ENCODE results near the gene MED12L. TPM values are rescaled to one million over a fixed set of nuclear protein-coding genes. Genes with fewer than 3 reads are reported as not detected.
"Not testable (repeated sequence)": the region's sequence is repeated elsewhere in the genome, so short reads cannot be mapped to it uniquely, and the experiment has no call there.

MED12L gene
- total and polyA plus RNA-seq, 5 donors = 0.25 to 1.2 (median 0.71) TPM

- intact Hi-C loops (cut with DNase I) = loop anchor here in 1 of 4 donors (5.0 kb wide), 1 partner anchor 116 kb away; no protein-coding TSS in a partner anchor
- Histone ChIP-seq H3K4me1 (ENCODE audit: control insufficient read depth, insufficient read depth, low read length) (no peaks in the 10 kb centered on the region), H3K27me3 (ENCODE audit: control insufficient read depth, insufficient read depth) (no peaks in the 10 kb centered on the region), H3K9me3 (ENCODE audit: control insufficient read depth, low read length) (no peaks in the 10 kb centered on the region), H3K4me3 (ENCODE audit: low read length) (no peak overlapping the region), H3K27ac (ENCODE audit: low read length) (no peak overlapping the region)
- DNase-seq (no peak), ATAC-seq (no peak)
- WGBS = 82% methylated on average over 3 of the region's 3 CpGs
Observed at GRCh38 chr3:151166161-151166560, 80.7 kb downstream of the MED12L start.

- H3K4me3 ChIP-seq (ENCODE audit: low read length) = no peak overlapping the region
- no peaks in the 10 kb centered on the region for H3K27me3 ChIP-seq (ENCODE audit: control insufficient read depth, insufficient read depth)
- no peaks in the 10 kb centered on the region for H3K9me3 ChIP-seq (ENCODE audit: control insufficient read depth, low read length)
- peak; percentile 76 to 91 (median 91) for DNase-seq
- 25% methylated on average over 7 of the region's 7 CpGs for WGBS
- no peak overlapping the region for H3K27ac ChIP-seq (ENCODE audit: low read length)
- ATAC-seq = peak; percentile 82 to 84
- intact Hi-C loops (cut with DNase I) = loop anchor here in 3 of 4 donors (2.0 to 5.0 kb wide), 3 partner anchors 112 to 114 kb away; no protein-coding TSS in a partner anchor
- H3K4me1 ChIP-seq (ENCODE audit: control insufficient read depth, insufficient read depth, low read length) = no peaks in the 10 kb centered on the region
Observed at GRCh38 chr3:151168269-151169094, 83.0 kb downstream of the MED12L start.

- Histone ChIP-seq H3K4me3 (ENCODE audit: low read length) (no peak overlapping the region), H3K4me1 (ENCODE audit: control insufficient read depth, insufficient read depth, low read length) (no peaks in the 10 kb centered on the region), H3K9me3 (ENCODE audit: control insufficient read depth, low read length) (no peaks in the 10 kb centered on the region), H3K27me3 (ENCODE audit: control insufficient read depth, insufficient read depth) (no peaks in the 10 kb centered on the region), H3K27ac (ENCODE audit: low read length) (no peak overlapping the region)
- DNase-seq (peak in 1 of 3 donors; percentile 59), ATAC-seq (peak; percentile 31 to 35)
- 88% methylated on average over 9 of the region's 9 CpGs for WGBS
- intact Hi-C loops (cut with DNase I) = loop anchor here in 3 of 4 donors (2.0 to 5.0 kb wide), 3 partner anchors 111 to 113 kb away; no protein-coding TSS in a partner anchor
Observed at GRCh38 chr3:151169262-151169947, 83.9 kb downstream of the MED12L start.

GRCh38 chr3:151169948-151170679, 84.7 kb downstream of the MED12L start:
- peak; percentile 54 to 74 (median 70) for DNase-seq
- not testable (repeated sequence) for H3K4me1 ChIP-seq (ENCODE audit: control insufficient read depth, insufficient read depth, low read length)
- intact Hi-C loops (cut with DNase I) = loop anchor here (2.0 to 5.0 kb wide), 3 partner anchors 111 to 113 kb away; no protein-coding TSS in a partner anchor

GRCh38 chr3:151171145-151171757, 85.8 kb downstream of the MED12L start:
- Histone ChIP-seq H3K9me3 (ENCODE audit: control insufficient read depth, low read length) (no peaks in the 10 kb centered on the region), H3K4me3 (ENCODE audit: low read length) (no peak overlapping the region), H3K27me3 (ENCODE audit: control insufficient read depth, insufficient read depth) (no peaks in the 10 kb centered on the region), H3K4me1 (ENCODE audit: control insufficient read depth, insufficient read depth, low read length) (no peaks in the 10 kb centered on the region), H3K27ac (ENCODE audit: low read length) (no peak overlapping the region)
- WGBS = 52% methylated on average over 5 of the region's 5 CpGs
- intact Hi-C loops (cut with DNase I) = loop anchor here in 1 of 4 donors (2.0 kb wide), 1 partner anchor 112 kb away; no protein-coding TSS in a partner anchor
- ATAC-seq (peak; percentile 43 to 55), DNase-seq (no peak)

More at GRCh38 chr3:151169948-151170679, 84.7 kb downstream of the MED12L start:
- not testable (repeated sequence) for H3K4me3 ChIP-seq (ENCODE audit: low read length); H3K27ac ChIP-seq (ENCODE audit: low read length); H3K9me3 ChIP-seq (ENCODE audit: control insufficient read depth, low read length); H3K27me3 ChIP-seq (ENCODE audit: control insufficient read depth, insufficient read depth)
- ATAC-seq = peak; percentile 81 to 88
- WGBS = 80% methylated on average over 9 of the region's 9 CpGs

GRCh38 chr3:151174351-151174750, 88.9 kb downstream of the MED12L start:
- no peak overlapping the region for H3K4me3 ChIP-seq (ENCODE audit: low read length)
- no peak overlapping the region for H3K27ac ChIP-seq (ENCODE audit: low read length)
- intact Hi-C loops (cut with DNase I) = no loop called here
- 48% methylated on average over 2 of the region's 2 CpGs for WGBS
- ATAC-seq = no peak
- H3K9me3 ChIP-seq (ENCODE audit: control insufficient read depth, low read length) = no peaks in the 10 kb centered on the region
- no peak for DNase-seq
- no peaks in the 10 kb centered on the region for H3K4me1 ChIP-seq (ENCODE audit: control insufficient read depth, insufficient read depth, low read length)
- H3K27me3 ChIP-seq (ENCODE audit: control insufficient read depth, insufficient read depth) = no peaks in the 10 kb centered on the region

GRCh38 chr3:151175952-151176351, 90.5 kb downstream of the MED12L start:
- Histone ChIP-seq H3K27me3 (ENCODE audit: control insufficient read depth, insufficient read depth) (no peaks in the 10 kb centered on the region), H3K4me1 (ENCODE audit: control insufficient read depth, insufficient read depth, low read length) (no peaks in the 10 kb centered on the region), H3K9me3 (ENCODE audit: control insufficient read depth, low read length) (no peaks in the 10 kb centered on the region), H3K4me3 (ENCODE audit: low read length) (no peak overlapping the region), H3K27ac (ENCODE audit: low read length) (no peak overlapping the region)
- 95% methylated on average over 2 of the region's 2 CpGs for WGBS
- ATAC-seq (no peak), DNase-seq (no peak)
- intact Hi-C loops (cut with DNase I) = no loop called here

GRCh38 chr3:151178208-151178845, 92.9 kb downstream of the MED12L start:
- H3K27me3 ChIP-seq (ENCODE audit: control insufficient read depth, insufficient read depth) = no peaks in the 10 kb centered on the region
- intact Hi-C loops (cut with DNase I) = no loop called here
- H3K4me1 ChIP-seq (ENCODE audit: control insufficient read depth, insufficient read depth, low read length) = peaks cover 2% of the 10 kb centered on the region
- no peaks in the 10 kb centered on the region for H3K9me3 ChIP-seq (ENCODE audit: control insufficient read depth, low read length)
- ATAC-seq = no peak
- no peak overlapping the region for H3K4me3 ChIP-seq (ENCODE audit: low read length)
- no peak for DNase-seq
- 91% methylated on average over 2 of the region's 2 CpGs for WGBS
- H3K27ac ChIP-seq (ENCODE audit: low read length) = no peak overlapping the region

- Histone ChIP-seq H3K27me3 (ENCODE audit: control insufficient read depth, insufficient read depth) (no peaks in the 10 kb centered on the region), H3K27ac (ENCODE audit: low read length) (no peak overlapping the region), H3K9me3 (ENCODE audit: control insufficient read depth, low read length) (no peaks in the 10 kb centered on the region), H3K4me3 (ENCODE audit: low read length) (no peak overlapping the region), H3K4me1 (ENCODE audit: control insufficient read depth, insufficient read depth, low read length) (peaks cover 2% of the 10 kb centered on the region)
- intact Hi-C loops (cut with DNase I) = no loop called here
- no peak for DNase-seq
- WGBS = 57% methylated on average over 5 of the region's 5 CpGs
- ATAC-seq = no peak
Observed at GRCh38 chr3:151182349-151183079, 97.0 kb downstream of the MED12L start.

All from right cardiac atrium (tissue), 5 donors.